GM23248 (cell line): ENCODE results near the gene FSD1L.

Source experiments
- EZH2 ChIP-seq: fragments of 200-600 bp; sonication (generic); IDR thresholded peaks from 2 replicates; pipeline ENCODE4 v1.6.1; 2018; ENCODE audit warnings: antibody characterized with exemption, mild to moderate bottlenecking; ENCODE audit not compliant: insufficient read depth, poor library complexity, severe bottlenecking
- EZH2phosphoT487 ChIP-seq: fragments of 200-600 bp; sonication (generic); IDR thresholded peaks from 2 replicates; pipeline ENCODE4 v1.6.1; 2018; ENCODE audit warnings: antibody characterized with exemption, moderate library complexity, mild to moderate bottlenecking, low read depth; ENCODE audit not compliant: insufficient read depth

DNA sequence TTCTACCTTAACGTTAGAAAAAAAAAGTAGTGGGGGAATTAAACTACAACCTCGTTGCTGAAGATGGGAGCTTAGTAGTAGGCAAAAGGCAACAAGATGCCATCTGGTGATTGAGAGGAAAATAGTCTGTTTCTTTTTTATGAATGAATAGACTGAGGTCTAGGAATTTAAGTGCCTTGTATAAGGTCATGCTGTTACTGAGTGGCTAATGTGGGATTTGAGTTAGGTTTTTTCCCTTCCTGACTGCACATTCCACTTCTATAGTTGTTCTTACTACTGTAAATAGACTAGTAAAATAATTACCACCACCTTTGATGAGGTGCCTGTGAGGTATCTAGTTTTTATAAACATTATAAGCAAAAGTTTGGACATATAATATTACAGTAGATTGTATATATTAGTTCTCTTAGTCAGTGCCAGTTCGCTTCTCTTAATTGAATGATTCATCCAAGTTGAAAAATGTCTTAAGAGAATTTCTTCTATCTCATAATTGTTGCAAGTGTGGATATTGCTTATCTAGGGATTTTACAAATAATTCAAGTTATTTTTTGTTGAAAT lies 19.1 kb downstream of the FSD1L start:
- TF ChIP-seq EZH2: no peak
- no peak for TF ChIP-seq EZH2phosphoT487
